SU-DHL-6 (cell line): ENCODE measurements around the gene SEMA3B.
A peak's percentile ranks its signal among the peaks of the same experiment; 100 is the strongest.
"Not testable (repeated sequence)": the region's sequence is repeated elsewhere in the genome, so short reads cannot be mapped to it uniquely, and the experiment has no call there.

ENCODE experiments used
- H2AFZ ChIP-seq: fragments of 200-600 bp; sonication (generic); 2 replicates; pipeline ENCODE4 v1.6.1; 2014; ENCODE audit warnings: low read depth, mild to moderate bottlenecking, moderate library complexity, mixed read lengths, antibody characterized with exemption, low read length; ENCODE audit not compliant: severe bottlenecking
- H3F3A ChIP-seq: fragments of 200-600 bp; shearing (Covaris generic); 2 replicates; pipeline ENCODE4 v1.6.0; 2016; ENCODE audit warnings: antibody characterized with exemption, mild to moderate bottlenecking; ENCODE audit not compliant: insufficient read depth
- H3K27ac ChIP-seq: fragments of 200-600 bp; sonication (generic); 2 replicates; pipeline ENCODE4 v1.5.1; 2016; ENCODE audit warnings: low read depth, mild to moderate bottlenecking, low read length, moderate library complexity, mixed read lengths
- H3K27me3 ChIP-seq: fragments of 200-600 bp; sonication (generic), shearing (Covaris generic); 2 replicates; pipeline ENCODE4 v1.6.0; 2014; ENCODE audit warnings: mild to moderate bottlenecking, low read length
- H3K36me3 ChIP-seq: fragments of 200-600 bp; sonication (generic); 2 replicates; pipeline ENCODE4 v1.6.1; 2014; ENCODE audit warnings: mild to moderate bottlenecking, low read length, mixed read lengths
- H3K4me2 ChIP-seq: fragments of 300-600, 200-600 bp; shearing (Covaris generic), sonication (generic); 2 replicates; pipeline ENCODE4 v1.6.0; 2014; ENCODE audit warnings: low read length, low read depth, mild to moderate bottlenecking; ENCODE audit not compliant: poor library complexity, severe bottlenecking
- H3K4me3 ChIP-seq: fragments of 200-600 bp; sonication (generic); 2 replicates; pipeline ENCODE4 v1.5.1; 2014; ENCODE audit warnings: antibody characterized with exemption, low read length, mild to moderate bottlenecking, mixed read lengths; ENCODE audit not compliant: insufficient read depth, poor library complexity, severe bottlenecking
- H3K79me2 ChIP-seq: fragments of 200-600 bp; sonication (generic); 2 replicates; pipeline ENCODE4 v1.6.1; 2014; ENCODE audit warnings: mild to moderate bottlenecking, low read length, moderate library complexity; ENCODE audit not compliant: insufficient read depth
- H3K9ac ChIP-seq: fragments of 200-600 bp; sonication (generic); 2 replicates; pipeline ENCODE4 v1.7.0; 2014; ENCODE audit warnings: mild to moderate bottlenecking, low read length
- H3K9me2 ChIP-seq: fragments of 200-600 bp; sonication (generic); replicated peaks from 2 replicates; pipeline ENCODE4 v1.6.1; 2014; ENCODE audit warnings: low read length; ENCODE audit not compliant: insufficient read depth
- H3K9me3 ChIP-seq: fragments of 200-600 bp; sonication (generic); 2 replicates; pipeline ENCODE4 v1.6.1; 2014; ENCODE audit warnings: low read length, mixed read lengths; ENCODE audit not compliant: insufficient read depth
- H4K20me1 ChIP-seq: fragments of 200-600 bp; sonication (generic); 2 replicates; pipeline ENCODE4 v1.6.1; 2014; ENCODE audit warnings: low read depth, mild to moderate bottlenecking, antibody characterized with exemption, low read length, moderate library complexity, mixed read lengths
- CTCF ChIP-seq: fragments of 200-600 bp; sonication (generic); IDR thresholded peaks from one replicate; pipeline ENCODE4 v1.5.1; 2017; ENCODE audit warnings: antibody characterized with exemption, mild to moderate bottlenecking, low read length, moderate library complexity; ENCODE audit not compliant: insufficient read depth, poor library complexity, severe bottlenecking
- EZH2phosphoT487 ChIP-seq: fragments of 200-600 bp; sonication (generic), shearing (Covaris generic); conservative IDR thresholded peaks from 2 replicates; pipeline ENCODE4 v1.6.1; 2018; ENCODE audit warnings: mild to moderate bottlenecking, antibody characterized with exemption, low read length, moderate library complexity, mixed read lengths

Gene SEMA3B

GRCh38 chr3:50269977-50270413 lies 1.0 kb downstream of the SEMA3B start:
- H3K27ac ChIP-seq: no peak overlapping the region
- no peak overlapping the region for H2AFZ ChIP-seq
- H3K4me2 ChIP-seq: no peak overlapping the region
- TF ChIP-seq CTCF (no peak), EZH2phosphoT487 (no peak)
- H3K9ac ChIP-seq: no peak overlapping the region
- H3K27me3 ChIP-seq: no peaks in the 10 kb centered on the region
- no peaks in the 10 kb centered on the region for H3K9me2 ChIP-seq
- no peaks in the 10 kb centered on the region for H3K36me3 ChIP-seq
- no peak overlapping the region for H3K4me3 ChIP-seq
- no peaks in the 10 kb centered on the region for H3F3A ChIP-seq
- H4K20me1 ChIP-seq: no peaks in the 10 kb centered on the region
- no peaks in the 10 kb centered on the region for H3K9me3 ChIP-seq
- H3K79me2 ChIP-seq: no peaks in the 10 kb centered on the region

GRCh38 chr3:50270422-50271224 lies 1.7 kb downstream of the SEMA3B start:
- H3K36me3 ChIP-seq: no peaks in the 10 kb centered on the region
- no peaks in the 10 kb centered on the region for H3K79me2 ChIP-seq
- H3K4me3 ChIP-seq: no peak overlapping the region
- no peaks in the 10 kb centered on the region for H3K9me2 ChIP-seq
- H3F3A ChIP-seq: no peaks in the 10 kb centered on the region
- H2AFZ ChIP-seq: no peak overlapping the region
- no peak overlapping the region for H3K27ac ChIP-seq
- H3K27me3 ChIP-seq: no peaks in the 10 kb centered on the region
- H3K9me3 ChIP-seq: no peaks in the 10 kb centered on the region
- H3K9ac ChIP-seq: no peak overlapping the region
- no peak overlapping the region for H3K4me2 ChIP-seq
- no peak for TF ChIP-seq EZH2phosphoT487
- TF ChIP-seq CTCF: no peak
- H4K20me1 ChIP-seq: no peaks in the 10 kb centered on the region

DNA sequence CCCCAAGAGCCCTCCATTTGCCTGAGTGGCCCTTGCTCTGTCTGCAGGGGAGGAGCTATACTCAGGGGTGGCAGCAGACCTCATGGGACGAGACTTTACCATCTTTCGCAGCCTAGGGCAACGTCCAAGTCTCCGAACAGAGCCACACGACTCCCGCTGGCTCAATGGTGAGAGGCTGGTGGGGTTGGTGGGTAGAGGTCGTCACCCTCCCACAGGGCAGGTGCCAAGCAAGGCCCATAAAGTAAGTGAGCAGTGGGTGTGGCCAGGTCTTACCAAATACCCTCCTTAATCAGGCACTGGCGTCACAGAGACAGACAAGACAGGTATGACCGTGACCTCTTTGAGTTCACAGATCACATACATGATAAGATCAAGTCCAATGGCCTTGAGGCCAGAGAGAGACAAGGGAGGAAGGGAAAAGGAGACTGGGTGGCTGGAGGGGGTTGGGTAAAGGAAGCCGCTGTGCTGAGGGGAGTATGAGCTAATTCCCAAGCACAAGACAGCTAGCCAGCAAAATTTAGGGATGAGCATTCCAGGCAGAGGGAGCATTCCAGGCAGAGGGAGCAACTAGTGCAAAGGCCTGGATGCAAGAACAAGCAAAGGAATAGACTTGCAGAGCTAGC lies 2.5 kb downstream of the SEMA3B start:
- H3K27me3 ChIP-seq: no peaks in the 10 kb centered on the region
- no peaks in the 10 kb centered on the region for H3K9me2 ChIP-seq
- no peak overlapping the region for H3K4me2 ChIP-seq
- H3K36me3 ChIP-seq: no peaks in the 10 kb centered on the region
- no peak overlapping the region for H3K4me3 ChIP-seq
- no peaks in the 10 kb centered on the region for H3K79me2 ChIP-seq
- no peaks in the 10 kb centered on the region for H3F3A ChIP-seq
- no peaks in the 10 kb centered on the region for H4K20me1 ChIP-seq
- no peak overlapping the region for H3K27ac ChIP-seq
- no peak overlapping the region for H3K9ac ChIP-seq
- H3K9me3 ChIP-seq: no peaks in the 10 kb centered on the region
- no peak for TF ChIP-seq EZH2phosphoT487
- no peak for TF ChIP-seq CTCF
- no peak overlapping the region for H2AFZ ChIP-seq

GRCh38 chr3:50272538-50272910 lies 3.6 kb downstream of the SEMA3B start:
- H4K20me1 ChIP-seq, H3K79me2 ChIP-seq, H3K27me3 ChIP-seq, H3F3A ChIP-seq, H3K36me3 ChIP-seq, H2AFZ ChIP-seq, H3K9ac ChIP-seq, H3K4me3 ChIP-seq, H3K9me3 ChIP-seq, H3K27ac ChIP-seq, H3K9me2 ChIP-seq: not testable (repeated sequence)
- peak overlapping the region; percentile 45 for H3K4me2 ChIP-seq
